HepG2 (cell line): ENCODE measurements around the gene SLC35B1. TPM values are rescaled to one million over a fixed set of nuclear protein-coding genes. Genes with fewer than 3 reads are reported as not detected.

Experiments used
- ASH2L ChIP-seq: fragments of 300-600, 200-600 bp; sonication (generic); IDR thresholded peaks from 2 replicates; pipeline ENCODE4 v1.7.0; 2017; ENCODE audit warnings: low read depth, mild to moderate bottlenecking, moderate library complexity, mixed read lengths, low read length; ENCODE audit not compliant: insufficient read length
- HNRNPH1 ChIP-seq: fragments of 200-400 bp; formaldehyde crosslinking; optimal IDR thresholded peaks from 2 replicates; pipeline ENCODE3; 2017; ENCODE audit warnings: mild to moderate bottlenecking, low read depth, low read length
- TFDP2 ChIP-seq: sonication (generic); formaldehyde crosslinking; IDR thresholded peaks from 2 replicates; pipeline ENCODE4 v1.4.0; 2020; ENCODE audit warnings: missing genetic modification reagents
- YEATS2 ChIP-seq: sonication (generic); formaldehyde crosslinking; IDR thresholded peaks from 2 replicates; pipeline ENCODE4 v1.4.0; 2020; ENCODE audit warnings: missing genetic modification reagents, borderline replicate concordance
- ZNF124 ChIP-seq: sonication (generic); formaldehyde crosslinking; IDR thresholded peaks from 2 replicates; pipeline ENCODE4 v1.4.0; 2020; ENCODE audit warnings: missing genetic modification reagents
- ZNF33B ChIP-seq: sonication (generic); formaldehyde crosslinking; IDR thresholded peaks from 2 replicates; pipeline ENCODE4 v1.5.1; 2020; ENCODE audit warnings: mild to moderate bottlenecking, missing genetic modification reagents
- ZNF431 ChIP-seq: sonication (generic); formaldehyde crosslinking; IDR thresholded peaks from 2 replicates; pipeline ENCODE4 v1.9.0; 2022; ENCODE audit warnings: missing genetic modification reagents, low read depth, mild to moderate bottlenecking, borderline replicate concordance
- ZNF562 ChIP-seq: sonication (generic); formaldehyde crosslinking; IDR thresholded peaks from 2 replicates; pipeline ENCODE4 v1.8.0; 2022; ENCODE audit warnings: missing genetic modification reagents, borderline replicate concordance
- ZNF609 ChIP-seq: sonication (generic); formaldehyde crosslinking; IDR thresholded peaks from 2 replicates; pipeline ENCODE4 v1.4.0; 2020; ENCODE audit warnings: mild to moderate bottlenecking, missing genetic modification reagents, borderline replicate concordance
- ZNF75D ChIP-seq: sonication (generic); formaldehyde crosslinking; IDR thresholded peaks from 2 replicates; pipeline ENCODE4 v1.8.1; 2023; ENCODE audit warnings: missing genetic modification reagents, mild to moderate bottlenecking, borderline replicate concordance
- polyA plus RNA-seq, 8 experiments: library from polyadenylated mRNA; depleted of rRNA in 3 of 8; stranded (reverse) in 7 of 8; unstranded in 1 of 8; fragments of >200 nt; fragmentation: Illumina TruSeq in 4 of 8; extraction: Trizol in 4 of 8; gene quantifications; 2 replicates each; pipeline versions ENCODE4 v1.2.1 to v1.2.3, GENCODE V29; 2011 to 2016; ENCODE audit warnings: low read depth in 4 of 8, missing spikeins in 1 of 8, mixed read lengths in 1 of 8; ENCODE audit not compliant: insufficient read depth in 1 of 8
- total RNA-seq, 5 experiments: library from RNA; depleted of rRNA; stranded (reverse); fragments of >200 nt; fragmentation: Illumina TruSeq; extraction: Trizol; gene quantifications; 2 replicates each; pipeline ENCODE4 v1.2.3, GENCODE V29; 2016; ENCODE audit warnings: low read depth in 1 of 5
- TF ChIP-seq, protein P1 (sequence below): sonication (generic); formaldehyde crosslinking; IDR thresholded peaks from 2 replicates; pipeline ENCODE4 v1.5.1; 2020; ENCODE audit warnings: mild to moderate bottlenecking, missing genetic modification reagents, moderate library complexity
- TF ChIP-seq, protein P2 (sequence below): sonication (generic); formaldehyde crosslinking; IDR thresholded peaks from 2 replicates; pipeline ENCODE4 v1.5.1; 2020; ENCODE audit warnings: missing genetic modification reagents, mild to moderate bottlenecking, borderline replicate concordance

The SLC35B1 gene
- total and polyA plus RNA-seq, 2 of the 13 experiments (the other 11 are each of a cell fraction or from before 2014, with no cell fraction given), result 99.6 to 113 TPM

DNA sequence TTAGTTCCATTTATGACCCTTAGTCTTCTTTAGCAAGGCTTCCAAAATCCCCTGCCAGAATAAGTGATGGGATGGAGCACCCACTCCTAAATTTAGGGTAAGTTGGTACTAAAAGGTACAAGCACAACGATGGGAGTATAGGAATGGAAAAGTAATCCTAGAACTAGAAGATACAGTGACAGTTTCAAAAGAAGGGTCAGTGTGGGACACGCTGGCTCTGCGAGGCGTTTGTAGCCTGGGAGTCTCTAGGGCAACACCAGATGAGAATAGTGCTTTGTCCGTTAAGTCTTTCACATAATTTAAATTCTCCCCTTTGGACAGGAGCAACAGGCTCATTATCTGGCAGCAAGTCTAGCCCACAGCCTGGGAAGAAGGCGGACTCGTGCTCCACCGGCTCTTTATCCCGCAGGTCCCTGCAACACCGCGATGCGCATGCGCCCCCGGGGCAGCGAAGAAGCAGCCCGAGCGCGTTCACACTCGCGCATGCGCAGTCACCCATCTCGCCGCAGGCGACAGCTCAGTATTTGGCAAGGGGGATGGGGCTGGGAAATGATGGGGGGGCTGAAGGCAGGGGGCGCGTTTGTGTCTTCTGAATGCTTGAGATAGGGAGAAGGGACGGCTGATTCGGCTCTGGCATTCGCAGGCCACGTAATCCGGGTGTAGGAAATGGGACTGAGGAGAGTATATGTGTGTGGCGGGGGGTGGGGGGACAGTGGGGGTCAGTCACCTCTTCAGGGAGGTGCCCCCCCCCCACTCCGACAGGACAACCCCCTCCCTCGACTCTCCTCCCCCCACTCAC is 30.4 kb downstream of the SLC35B1 start (continued):
- TF ChIP-seq ZNF431 (CRISPR knock-in tag), result no peak
- no peak for TF ChIP-seq HNRNPH1
- TF ChIP-seq ZNF33B (CRISPR knock-in tag), result no peak
- no peak for TF ChIP-seq TFDP2 (CRISPR knock-in tag)
- TF ChIP-seq, protein P1, sequence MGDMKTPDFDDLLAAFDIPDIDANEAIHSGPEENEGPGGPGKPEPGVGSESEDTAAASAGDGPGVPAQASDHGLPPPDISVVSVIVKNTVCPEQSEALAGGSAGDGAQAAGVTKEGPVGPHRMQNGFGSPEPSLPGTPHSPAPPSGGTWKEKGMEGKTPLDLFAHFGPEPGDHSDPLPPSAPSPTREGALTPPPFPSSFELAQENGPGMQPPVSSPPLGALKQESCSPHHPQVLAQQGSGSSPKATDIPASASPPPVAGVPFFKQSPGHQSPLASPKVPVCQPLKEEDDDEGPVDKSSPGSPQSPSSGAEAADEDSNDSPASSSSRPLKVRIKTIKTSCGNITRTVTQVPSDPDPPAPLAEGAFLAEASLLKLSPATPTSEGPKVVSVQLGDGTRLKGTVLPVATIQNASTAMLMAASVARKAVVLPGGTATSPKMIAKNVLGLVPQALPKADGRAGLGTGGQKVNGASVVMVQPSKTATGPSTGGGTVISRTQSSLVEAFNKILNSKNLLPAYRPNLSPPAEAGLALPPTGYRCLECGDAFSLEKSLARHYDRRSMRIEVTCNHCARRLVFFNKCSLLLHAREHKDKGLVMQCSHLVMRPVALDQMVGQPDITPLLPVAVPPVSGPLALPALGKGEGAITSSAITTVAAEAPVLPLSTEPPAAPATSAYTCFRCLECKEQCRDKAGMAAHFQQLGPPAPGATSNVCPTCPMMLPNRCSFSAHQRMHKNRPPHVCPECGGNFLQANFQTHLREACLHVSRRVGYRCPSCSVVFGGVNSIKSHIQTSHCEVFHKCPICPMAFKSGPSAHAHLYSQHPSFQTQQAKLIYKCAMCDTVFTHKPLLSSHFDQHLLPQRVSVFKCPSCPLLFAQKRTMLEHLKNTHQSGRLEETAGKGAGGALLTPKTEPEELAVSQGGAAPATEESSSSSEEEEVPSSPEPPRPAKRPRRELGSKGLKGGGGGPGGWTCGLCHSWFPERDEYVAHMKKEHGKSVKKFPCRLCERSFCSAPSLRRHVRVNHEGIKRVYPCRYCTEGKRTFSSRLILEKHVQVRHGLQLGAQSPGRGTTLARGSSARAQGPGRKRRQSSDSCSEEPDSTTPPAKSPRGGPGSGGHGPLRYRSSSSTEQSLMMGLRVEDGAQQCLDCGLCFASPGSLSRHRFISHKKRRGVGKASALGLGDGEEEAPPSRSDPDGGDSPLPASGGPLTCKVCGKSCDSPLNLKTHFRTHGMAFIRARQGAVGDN (CRISPR knock-in tag), result no peak; the same call in 1 of the 2 replicates
- peak; percentile 6; the same call in 1 of the 2 replicates for TF ChIP-seq ZNF609 (CRISPR knock-in tag)
- TF ChIP-seq ZNF75D (CRISPR knock-in tag), result no peak
- TF ChIP-seq ZNF124 (CRISPR knock-in tag), result no peak
- TF ChIP-seq ZNF562, result no peak
- TF ChIP-seq, protein P2, sequence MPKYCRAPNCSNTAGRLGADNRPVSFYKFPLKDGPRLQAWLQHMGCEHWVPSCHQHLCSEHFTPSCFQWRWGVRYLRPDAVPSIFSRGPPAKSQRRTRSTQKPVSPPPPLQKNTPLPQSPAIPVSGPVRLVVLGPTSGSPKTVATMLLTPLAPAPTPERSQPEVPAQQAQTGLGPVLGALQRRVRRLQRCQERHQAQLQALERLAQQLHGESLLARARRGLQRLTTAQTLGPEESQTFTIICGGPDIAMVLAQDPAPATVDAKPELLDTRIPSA (CRISPR knock-in tag), result no peak
- no peak for TF ChIP-seq YEATS2 (CRISPR knock-in tag)
- TF ChIP-seq ASH2L, result peak; percentile 91
